Stimulated activated CD4-positive, alpha-beta T cell treated with anti-CD3 and anti-CD28 coated beads, Interleukin-4, amount 100 ng/mL, for 24 hours (primary cell): ENCODE data around the gene PACRG.
A peak's percentile ranks its signal among the peaks of the same experiment; 100 is the strongest.

Experiments
- DNase-seq: peaks from one replicate; pipeline ENCODE4 v3.0.0-alpha.2; 2020

Gene PACRG

GRCh38 chr6:162710936-162711335 is 16.8 kb upstream of the PACRG start:
- no peak for DNase-seq

- no peak for DNase-seq
These were observed 16.4 kb upstream of the PACRG start for GRCh38 chr6:162711376-162711775.

- DNase-seq, result no peak
These were observed 15.1 kb upstream of the PACRG start for GRCh38 chr6:162712694-162713093.

DNA sequence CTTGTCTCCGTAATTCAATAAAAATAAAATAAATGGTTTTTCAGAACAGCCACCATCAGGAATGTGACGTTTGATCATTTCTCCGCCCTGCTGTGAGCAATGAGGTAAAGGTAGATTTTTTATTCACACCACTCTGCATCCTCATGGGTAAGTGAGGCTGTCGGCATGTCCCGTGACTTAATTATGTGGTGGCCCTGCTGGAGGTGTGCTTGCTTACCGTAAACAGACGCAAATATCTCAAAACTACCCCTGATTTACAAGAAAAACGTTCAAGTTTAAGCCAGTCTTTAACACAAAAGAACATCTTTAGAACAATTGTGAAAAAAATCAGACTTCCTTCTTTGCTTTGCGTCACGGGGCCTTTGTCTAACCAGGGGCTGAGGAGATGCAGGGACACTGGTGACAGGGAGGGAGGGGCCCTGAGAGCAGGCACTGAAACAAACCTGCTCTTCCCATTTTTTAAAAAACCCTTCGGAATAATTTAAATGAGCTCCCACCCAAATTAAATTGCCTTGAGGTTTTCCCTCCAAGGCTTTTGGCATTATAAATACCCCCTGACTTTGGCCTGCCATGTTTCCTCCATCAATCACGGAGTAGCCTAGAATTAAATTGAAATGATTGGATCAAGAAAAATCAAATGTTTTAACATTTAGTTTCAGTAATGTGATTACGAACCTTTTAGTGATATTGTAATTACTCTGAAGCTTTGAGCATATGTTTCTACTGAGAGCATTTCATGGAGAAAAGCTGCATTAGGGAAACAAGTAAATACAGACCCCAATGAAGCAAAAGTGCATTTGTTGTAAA is 13.6 kb upstream of the PACRG start:
- no peak for DNase-seq

DNA sequence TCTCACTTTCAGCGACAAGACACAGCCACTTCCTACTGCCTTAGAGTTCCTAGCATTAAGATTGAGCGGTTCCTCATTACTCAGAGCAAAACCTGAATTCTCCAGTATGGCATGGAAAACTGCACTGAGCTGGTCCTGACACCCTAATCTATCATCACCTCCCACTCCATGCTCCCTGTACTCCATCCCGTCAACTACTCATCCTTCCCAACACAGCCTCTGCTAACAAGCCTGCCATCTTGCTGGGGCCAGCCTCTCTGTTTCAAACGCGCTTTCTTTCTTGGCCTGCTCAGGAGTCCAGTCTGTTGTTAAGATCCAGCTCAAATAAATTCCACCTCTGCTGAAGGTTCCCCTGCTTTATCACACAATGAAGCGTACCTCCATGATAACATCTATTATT is 12.2 kb upstream of the PACRG start:
- no peak for DNase-seq

DNA sequence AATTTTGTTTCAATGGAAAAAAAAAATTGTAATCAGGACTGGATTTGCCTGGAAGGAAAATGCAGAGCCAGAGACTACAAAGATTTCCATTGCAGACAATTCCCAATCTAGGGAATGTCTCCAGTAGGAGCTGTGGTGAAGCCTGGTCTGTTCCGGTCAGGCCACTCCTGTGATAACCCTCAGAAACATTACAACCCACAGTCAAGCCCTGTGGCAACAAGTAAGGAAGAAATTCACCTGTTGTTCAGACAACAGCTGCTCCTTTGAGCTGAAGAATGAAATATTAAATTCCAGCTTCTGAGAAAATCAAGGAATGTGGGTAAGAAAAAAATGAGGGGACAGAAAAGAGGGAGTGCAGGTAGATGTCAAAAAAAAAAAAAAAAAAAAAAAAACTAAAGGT is 8.2 kb upstream of the PACRG start:
- no peak for DNase-seq

DNA sequence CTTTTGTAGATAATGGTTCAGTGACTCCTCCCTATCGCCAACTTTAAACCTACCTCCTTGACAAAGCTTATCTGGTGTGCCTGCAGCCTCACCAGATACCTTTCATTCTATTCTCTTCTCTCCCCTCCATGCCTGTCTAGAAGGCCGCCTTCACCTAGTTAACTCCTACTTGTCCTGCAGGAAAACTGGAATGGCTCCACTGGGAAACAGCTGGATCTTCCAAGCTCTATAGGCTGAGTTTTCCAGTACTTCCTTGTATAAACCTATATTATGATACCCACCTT is 6.4 kb upstream of the PACRG start:
- DNase-seq, result no peak

GRCh38 chr6:162722226-162722625 is 5.5 kb upstream of the PACRG start:
- no peak for DNase-seq

DNA sequence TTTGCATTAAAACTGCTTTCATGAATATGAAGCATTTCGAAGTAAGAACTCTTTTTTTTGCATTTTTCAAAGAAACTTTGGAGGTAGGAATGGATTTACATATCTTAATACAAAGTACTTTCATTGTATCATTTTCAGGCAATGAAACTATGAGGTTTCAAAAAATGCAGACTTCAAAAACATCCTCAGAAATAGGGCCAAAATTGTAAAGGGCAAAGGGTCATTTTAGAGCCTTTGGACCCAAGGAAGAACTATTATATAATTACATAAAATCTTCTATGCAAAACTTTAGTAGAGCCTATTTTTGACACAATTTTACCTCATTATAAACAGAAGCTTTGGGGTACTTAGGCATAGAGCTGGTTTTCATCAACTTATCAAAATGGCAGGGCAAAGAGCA is 5.1 kb upstream of the PACRG start:
- no peak for DNase-seq

DNA sequence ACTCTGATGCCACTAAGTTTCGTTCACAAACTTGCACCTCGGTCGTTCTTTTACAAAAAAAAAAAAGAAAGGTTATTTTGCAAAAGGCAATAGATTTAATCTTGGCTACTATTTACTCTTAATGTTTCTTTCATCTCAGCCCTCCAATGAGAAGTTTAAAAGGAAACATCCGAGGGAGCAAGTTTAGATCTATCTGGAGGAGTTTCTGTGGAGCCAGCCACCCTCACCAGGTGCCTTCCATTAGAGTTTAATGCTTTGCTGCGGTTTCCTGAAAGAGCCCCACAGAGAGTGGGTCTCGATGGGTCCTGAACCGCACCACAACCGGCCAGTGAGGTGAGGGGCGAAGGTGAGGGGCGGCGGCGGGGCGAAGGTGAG is 840 bp upstream of the PACRG start:
- no peak for DNase-seq

- no peak for DNase-seq
These were observed 423 bp downstream of the PACRG start for GRCh38 chr6:162728197-162728596.

GRCh38 chr6:162728706-162729105 is 932 bp downstream of the PACRG start:
- DNase-seq, result no peak

- no peak for DNase-seq
These were observed 2.7 kb downstream of the PACRG start for GRCh38 chr6:162730502-162730901.

GRCh38 chr6:162733489-162733888 is 5.7 kb downstream of the PACRG start:
- peak; percentile 15 for DNase-seq

DNA sequence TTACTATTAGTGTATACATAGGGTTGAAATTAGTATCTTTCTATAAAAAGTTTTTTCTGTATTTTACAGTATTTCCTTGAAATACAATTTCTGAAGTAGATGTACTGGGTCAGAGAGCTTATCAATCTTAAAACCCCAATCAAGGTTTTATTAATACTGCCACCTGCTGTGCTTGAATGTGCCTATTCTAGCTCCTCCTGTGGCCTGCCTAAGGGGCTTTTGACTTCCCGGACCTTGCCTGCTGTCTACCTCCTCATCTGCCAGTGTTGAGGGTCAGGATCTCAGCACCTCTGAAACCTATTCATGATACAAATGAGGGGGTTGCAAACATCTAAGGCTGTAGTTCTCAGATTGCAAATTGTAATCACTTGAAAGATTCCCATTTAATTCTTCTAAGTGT is 9.2 kb downstream of the PACRG start:
- DNase-seq, result no peak

DNA sequence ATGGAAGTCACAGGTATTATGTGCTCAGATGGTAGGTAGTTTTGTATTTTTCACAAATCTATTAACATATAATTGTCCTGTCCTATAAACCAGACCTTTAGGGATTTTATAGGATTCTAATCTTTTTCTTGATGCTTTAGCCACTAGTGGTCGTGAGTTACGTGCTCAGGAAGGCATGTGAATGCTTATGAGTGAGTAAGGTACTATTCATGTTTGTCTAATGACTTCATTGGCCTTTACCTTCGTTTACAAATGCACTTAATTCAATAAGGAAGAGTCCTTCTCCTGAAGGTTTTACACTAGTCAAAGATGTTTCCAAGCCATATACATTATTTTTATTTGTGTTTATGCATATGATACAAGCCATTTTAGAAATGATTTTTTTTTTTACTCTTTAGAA is 23.0 kb downstream of the PACRG start:
- DNase-seq, result no peak

DNA sequence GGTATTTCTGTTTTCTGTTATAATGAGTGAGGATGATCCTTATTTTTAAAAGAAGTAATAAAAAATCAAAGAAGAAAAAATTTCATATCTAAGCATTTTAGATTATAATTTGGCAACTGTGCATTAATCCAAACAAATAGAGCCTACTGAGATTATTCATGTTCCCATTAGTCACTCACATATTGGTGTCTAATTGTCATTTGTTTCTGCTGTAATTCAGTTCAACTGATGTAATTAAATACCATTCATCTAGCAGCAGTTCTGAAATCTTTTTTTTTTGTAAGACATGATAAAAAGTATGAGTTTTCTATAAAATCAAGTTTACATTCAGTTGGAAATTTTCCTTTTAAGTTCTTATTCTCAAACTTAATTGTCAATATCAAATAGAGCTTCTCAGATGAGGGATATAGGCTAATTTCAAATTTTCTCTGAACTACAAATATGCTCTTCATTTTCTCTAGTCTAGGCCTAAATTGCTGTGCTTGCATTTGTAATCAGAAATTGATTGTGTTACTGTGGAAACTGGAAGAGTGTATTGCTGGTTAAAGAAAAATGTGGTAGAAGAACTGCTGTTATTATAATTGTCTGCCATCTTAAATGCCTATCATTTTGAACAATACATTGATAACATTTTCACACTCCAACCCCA is 23.6 kb downstream of the PACRG start:
- no peak for DNase-seq

DNA sequence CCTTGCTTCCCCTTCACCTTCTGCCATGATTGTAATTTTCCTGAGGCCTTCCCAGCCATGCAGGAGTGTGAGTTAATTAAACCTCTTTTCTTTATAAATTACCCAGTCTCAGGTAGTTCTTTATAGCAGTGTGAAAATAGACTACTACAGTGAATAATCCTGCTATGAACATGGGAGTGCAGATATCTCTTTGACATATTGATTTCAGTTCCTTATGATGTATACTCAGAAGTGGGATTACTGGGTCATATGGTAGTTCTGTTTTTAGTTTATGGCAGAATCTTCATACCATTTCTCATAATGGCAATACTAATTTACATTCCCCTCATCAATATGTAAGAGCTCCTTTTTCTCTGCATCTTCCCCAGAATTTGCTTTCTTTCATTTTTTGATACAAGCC is 26.0 kb downstream of the PACRG start:
- DNase-seq, result no peak

GRCh38 chr6:162770136-162770535 is 42.4 kb downstream of the PACRG start:
- DNase-seq, result no peak

- DNase-seq, result no peak
These were observed 43.2 kb downstream of the PACRG start for GRCh38 chr6:162770955-162771354.

DNA sequence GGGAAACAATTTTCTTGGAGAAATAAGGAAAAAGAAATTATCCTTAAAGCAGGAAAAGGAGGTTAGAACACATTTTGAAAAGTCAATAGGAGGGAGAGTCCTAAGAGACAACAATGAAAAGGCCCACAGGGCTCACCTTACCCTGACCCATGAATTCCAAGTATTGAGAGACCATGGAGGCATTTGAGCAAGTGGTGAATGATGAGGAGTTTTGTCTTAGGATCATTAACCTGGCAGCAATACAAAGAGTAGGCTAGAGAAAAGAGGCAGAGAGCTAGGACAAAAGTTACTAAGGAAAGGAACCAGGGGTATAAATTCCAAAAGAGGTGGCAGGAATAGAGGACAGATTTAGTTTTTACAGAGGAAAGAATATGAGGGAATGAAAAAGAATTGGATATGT is 44.7 kb downstream of the PACRG start:
- no peak for DNase-seq

DNA sequence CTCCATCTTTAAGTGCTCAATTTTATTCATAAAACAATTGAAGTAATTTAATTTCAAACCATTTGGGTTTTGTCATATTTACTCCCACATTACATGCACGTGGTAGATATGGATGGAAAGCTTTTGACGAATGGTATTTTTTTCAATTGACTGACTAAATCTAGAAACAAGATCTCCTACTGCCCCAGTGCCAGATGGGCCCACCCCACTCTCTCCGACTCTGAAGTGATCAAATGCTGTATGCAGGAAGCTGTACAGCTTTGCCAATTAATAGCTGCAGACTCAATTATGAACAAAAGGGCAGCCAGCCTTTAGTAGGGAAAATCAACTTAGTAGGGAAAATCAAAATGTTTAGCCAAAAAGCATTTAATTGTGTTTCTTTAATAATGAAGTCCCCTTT is 46.2 kb downstream of the PACRG start:
- no peak for DNase-seq

GRCh38 chr6:162777091-162777490 is 49.3 kb downstream of the PACRG start:
- no peak for DNase-seq

- DNase-seq, result no peak
These were observed 50.8 kb downstream of the PACRG start for GRCh38 chr6:162778603-162779002.

GRCh38 chr6:162785632-162786242 is 58.0 kb downstream of the PACRG start:
- no peak for DNase-seq
